Gastrocnemius medialis (tissue), 4 donors: ENCODE results near the gene CEP70.

Experiments
- CTCF ChIP-seq, 5 experiments: fragments of 450-650 bp in 3 of 5; fragments of 200-600 bp in 2 of 5; sonication (generic) in 2 of 5; IDR thresholded peaks in 4 of 5; conservative IDR thresholded peaks in 1 of 5; 1 replicate in 4 of 5; 2 replicates in 1 of 5; pipeline ENCODE4 v1.5.1; 2016 to 2019; ENCODE audit warnings: antibody characterized with exemption in 5 of 5, mild to moderate bottlenecking in 3 of 5, moderate library complexity in 3 of 5
- POLR2A ChIP-seq, 2 donors: fragments of 450-650 bp; IDR thresholded peaks; one replicate each; pipeline ENCODE4 v1.6.1; 2017; ENCODE audit warnings: antibody characterized with exemption in 2 of 2, mild to moderate bottlenecking in 2 of 2, moderate library complexity in 2 of 2

GRCh38 chr3:138640537-138640936, 46.5 kb upstream of the CEP70 start:
- TF ChIP-seq CTCF (IDR thresholded peaks at IDR 0.05 in 4 of 5, conservative IDR thresholded peaks at IDR 0.05 in 1 of 5) (no peak), POLR2A (IDR thresholded peaks at IDR 0.05) (no peak)
